Putamen (tissue), 1 donor: ENCODE results near the gene KIRREL3.

Source experiments
- DNase-seq: peaks from one replicate; pipeline ENCODE4 v3.0.0-alpha.2; 2016; ENCODE audit warnings: low spot score

The KIRREL3 gene

GRCh38 chr11:126738295-126739031 is 262.1 kb downstream of the KIRREL3 start:
- no peak for DNase-seq

- no peak for DNase-seq
Measured at GRCh38 chr11:126736682-126737572, 263.6 kb downstream of the KIRREL3 start.

GRCh38 chr11:126734752-126735151 is 265.8 kb downstream of the KIRREL3 start:
- DNase-seq = no peak

- DNase-seq = no peak
Measured at GRCh38 chr11:126733685-126734084, 266.9 kb downstream of the KIRREL3 start.

- no peak for DNase-seq
Measured at GRCh38 chr11:126732981-126733380, 267.6 kb downstream of the KIRREL3 start.

GRCh38 chr11:126731576-126732142 is 268.9 kb downstream of the KIRREL3 start:
- no peak for DNase-seq

GRCh38 chr11:126727381-126727780 is 273.2 kb downstream of the KIRREL3 start:
- DNase-seq = no peak

- DNase-seq = no peak
Measured at GRCh38 chr11:126725521-126725920, 275.0 kb downstream of the KIRREL3 start.

GRCh38 chr11:126725043-126725442 is 275.5 kb downstream of the KIRREL3 start:
- DNase-seq = no peak

- no peak for DNase-seq
Measured at GRCh38 chr11:126723665-126724045, 276.9 kb downstream of the KIRREL3 start.

GRCh38 chr11:126722956-126723664 is 277.5 kb downstream of the KIRREL3 start:
- no peak for DNase-seq

GRCh38 chr11:126722006-126722736 is 278.4 kb downstream of the KIRREL3 start:
- no peak for DNase-seq

GRCh38 chr11:126720539-126721235 is 279.9 kb downstream of the KIRREL3 start:
- no peak for DNase-seq

GRCh38 chr11:126719740-126720139 is 280.8 kb downstream of the KIRREL3 start:
- DNase-seq = no peak

- DNase-seq = no peak
Measured at GRCh38 chr11:126718276-126718675, 282.3 kb downstream of the KIRREL3 start.

GRCh38 chr11:126716456-126717083 is 284.0 kb downstream of the KIRREL3 start:
- DNase-seq = peak; percentile 69

GRCh38 chr11:126713806-126714205 is 286.8 kb downstream of the KIRREL3 start:
- DNase-seq = no peak

GRCh38 chr11:126711977-126712625 is 288.5 kb downstream of the KIRREL3 start:
- DNase-seq = no peak

GRCh38 chr11:126710804-126711399 is 289.7 kb downstream of the KIRREL3 start:
- DNase-seq = peak; percentile 65
